KOPT-K1 (cell line): ENCODE data around the gene TESK1.

ENCODE experiments used
- H3K27ac ChIP-seq: fragments of 200-600 bp; sonication (generic); 2 replicates; pipeline ENCODE4 v1.5.1; 2016; ENCODE audit warnings: antibody characterized with exemption, mild to moderate bottlenecking, low read depth, low read length; ENCODE audit not compliant: poor library complexity, severe bottlenecking
- H3K36me3 ChIP-seq: fragments of 200-600 bp; sonication (generic); 2 replicates; pipeline ENCODE4 v1.5.1; 2017; ENCODE audit warnings: antibody characterized with exemption, mild to moderate bottlenecking, low read length, moderate library complexity; ENCODE audit not compliant: insufficient read depth
- H3K9me3 ChIP-seq: fragments of 200-600 bp; sonication (generic); 2 replicates; pipeline ENCODE4 v1.5.1; 2017; ENCODE audit warnings: antibody characterized with exemption, low read length, mild to moderate bottlenecking; ENCODE audit not compliant: insufficient read depth, poor library complexity, severe bottlenecking

The TESK1 gene

GRCh38 chr9:35604578-35605350 lies at the start of gene TESK1:
TESK1 (plus strand) TSS chr9:35605262; CDS start chr9:35605620, 358 bp downstream.
- no peaks in the 10 kb centered on the region for H3K9me3 ChIP-seq
- H3K36me3 ChIP-seq = peaks cover 27% of the 10 kb centered on the region; the same call in 1 of the 2 replicates
- peak within 1 kb of the TSS; percentile 62 for H3K27ac ChIP-seq

- no peaks in the 10 kb centered on the region for H3K9me3 ChIP-seq
- H3K36me3 ChIP-seq = no peaks in the 10 kb centered on the region
- no peak overlapping the region for H3K27ac ChIP-seq
These were observed 49.2 kb upstream of the TESK1 start for GRCh38 chr9:35555881-35556280.

GRCh38 chr9:35556776-35557175 lies 48.3 kb upstream of the TESK1 start:
- Histone ChIP-seq H3K36me3 (no peaks in the 10 kb centered on the region), H3K9me3 (no peaks in the 10 kb centered on the region), H3K27ac (no peak overlapping the region)

- Histone ChIP-seq H3K9me3 (no peaks in the 10 kb centered on the region), H3K27ac (no peak overlapping the region), H3K36me3 (no peaks in the 10 kb centered on the region)
These were observed 47.7 kb upstream of the TESK1 start for GRCh38 chr9:35557320-35557719.

- Histone ChIP-seq H3K27ac (no peak overlapping the region), H3K36me3 (no peaks in the 10 kb centered on the region), H3K9me3 (no peaks in the 10 kb centered on the region)
These were observed 46.9 kb upstream of the TESK1 start for GRCh38 chr9:35558185-35558584.

- Histone ChIP-seq H3K27ac (no peak overlapping the region), H3K36me3 (no peaks in the 10 kb centered on the region), H3K9me3 (no peaks in the 10 kb centered on the region)
These were observed 45.1 kb upstream of the TESK1 start for GRCh38 chr9:35559792-35560530.

- Histone ChIP-seq H3K36me3 (no peaks in the 10 kb centered on the region), H3K27ac (no peak overlapping the region), H3K9me3 (no peaks in the 10 kb centered on the region)
These were observed 44.3 kb upstream of the TESK1 start for GRCh38 chr9:35560625-35561337.

- no peak overlapping the region for H3K27ac ChIP-seq
- H3K36me3 ChIP-seq = no peaks in the 10 kb centered on the region
- H3K9me3 ChIP-seq = no peaks in the 10 kb centered on the region
These were observed 43.4 kb upstream of the TESK1 start for GRCh38 chr9:35561468-35562261.

GRCh38 chr9:35562895-35563780 lies 41.9 kb upstream of the TESK1 start:
- H3K27ac ChIP-seq = no peak overlapping the region
- H3K36me3 ChIP-seq = no peaks in the 10 kb centered on the region

GRCh38 chr9:35563791-35564197 lies 41.3 kb upstream of the TESK1 start:
- Histone ChIP-seq H3K9me3 (no peaks in the 10 kb centered on the region), H3K36me3 (no peaks in the 10 kb centered on the region), H3K27ac (no peak overlapping the region)

More at GRCh38 chr9:35562895-35563780, 41.9 kb upstream of the TESK1 start:
- H3K9me3 ChIP-seq = no peaks in the 10 kb centered on the region

- no peak overlapping the region for H3K27ac ChIP-seq
- H3K36me3 ChIP-seq = no peaks in the 10 kb centered on the region
- no peaks in the 10 kb centered on the region for H3K9me3 ChIP-seq
These were observed 40.4 kb upstream of the TESK1 start for GRCh38 chr9:35564658-35565061.

- H3K27ac ChIP-seq = no peak overlapping the region
- H3K9me3 ChIP-seq = no peaks in the 10 kb centered on the region
- H3K36me3 ChIP-seq = no peaks in the 10 kb centered on the region
These were observed 38.6 kb upstream of the TESK1 start for GRCh38 chr9:35566417-35566816.

- no peak overlapping the region for H3K27ac ChIP-seq
- H3K36me3 ChIP-seq = no peaks in the 10 kb centered on the region
- no peaks in the 10 kb centered on the region for H3K9me3 ChIP-seq
These were observed 36.9 kb upstream of the TESK1 start for GRCh38 chr9:35568196-35568595.

- no peaks in the 10 kb centered on the region for H3K9me3 ChIP-seq
- H3K36me3 ChIP-seq = no peaks in the 10 kb centered on the region
- H3K27ac ChIP-seq = no peak overlapping the region
These were observed 35.9 kb upstream of the TESK1 start for GRCh38 chr9:35569206-35569605.
